Liver (tissue), 3 donors: ENCODE data around the gene DSTN.

Source experiments
- ATF3 ChIP-seq: IDR thresholded peaks from 2 replicates; pipeline ENCODE4 v1.6.1; 2016; ENCODE audit warnings: antibody characterized with exemption
- CTCF ChIP-seq: fragments of 150-350 bp; IDR thresholded peaks from 2 replicates; pipeline ENCODE4 v1.5.1; 2017; ENCODE audit warnings: improper control_type of control experiment, low read depth, low read length; ENCODE audit not compliant: missing input control
- EGR1 ChIP-seq, 2 donors: IDR thresholded peaks; 2 replicates each; pipeline ENCODE4 v1.6.1; 2016 to 2018; ENCODE audit warnings: antibody characterized with exemption in 2 of 2, low read depth in 2 of 2
- FOXA1 ChIP-seq: IDR thresholded peaks from 2 replicates; pipeline ENCODE4 v1.6.1; 2016; ENCODE audit warnings: antibody characterized with exemption
- HNF4A ChIP-seq, 2 donors: conservative IDR thresholded peaks; 2 replicates each; pipeline ENCODE4 v1.6.1; 2016; ENCODE audit warnings: antibody characterized with exemption in 2 of 2, mild to moderate bottlenecking in 2 of 2
- JUND ChIP-seq, 2 donors: IDR thresholded peaks; 2 replicates each; pipeline ENCODE4 v1.6.1; 2016; ENCODE audit warnings: antibody characterized with exemption in 2 of 2
- MAX ChIP-seq: IDR thresholded peaks from 2 replicates; pipeline ENCODE4 v1.6.1; 2016; ENCODE audit warnings: antibody characterized with exemption
- RAD21 ChIP-seq, 2 donors: IDR thresholded peaks; 2 replicates each; pipeline ENCODE4 v1.6.1; 2016; ENCODE audit warnings: antibody characterized with exemption in 2 of 2, mild to moderate bottlenecking in 2 of 2
- SP1 ChIP-seq: IDR thresholded peaks from 2 replicates; pipeline ENCODE4 v1.6.1; 2018; ENCODE audit warnings: antibody characterized with exemption, mild to moderate bottlenecking
- TAF1 ChIP-seq: conservative IDR thresholded peaks from 2 replicates; pipeline ENCODE4 v1.6.1; 2016; ENCODE audit warnings: antibody characterized with exemption, mild to moderate bottlenecking
- YY1 ChIP-seq: IDR thresholded peaks from 2 replicates; pipeline ENCODE4 v1.6.1; 2016; ENCODE audit warnings: antibody characterized with exemption, mild to moderate bottlenecking
- TF ChIP-seq, protein P1 (sequence below): IDR thresholded peaks from 2 replicates; pipeline ENCODE4 v1.6.1; 2016; ENCODE audit warnings: antibody characterized with exemption, mild to moderate bottlenecking
- TF ChIP-seq, protein P2 (sequence below): IDR thresholded peaks from 2 replicates; pipeline ENCODE4 v1.6.1; 2016; ENCODE audit warnings: antibody characterized with exemption
- donor health status: healthy.
- donor health status: healthy.

DNA sequence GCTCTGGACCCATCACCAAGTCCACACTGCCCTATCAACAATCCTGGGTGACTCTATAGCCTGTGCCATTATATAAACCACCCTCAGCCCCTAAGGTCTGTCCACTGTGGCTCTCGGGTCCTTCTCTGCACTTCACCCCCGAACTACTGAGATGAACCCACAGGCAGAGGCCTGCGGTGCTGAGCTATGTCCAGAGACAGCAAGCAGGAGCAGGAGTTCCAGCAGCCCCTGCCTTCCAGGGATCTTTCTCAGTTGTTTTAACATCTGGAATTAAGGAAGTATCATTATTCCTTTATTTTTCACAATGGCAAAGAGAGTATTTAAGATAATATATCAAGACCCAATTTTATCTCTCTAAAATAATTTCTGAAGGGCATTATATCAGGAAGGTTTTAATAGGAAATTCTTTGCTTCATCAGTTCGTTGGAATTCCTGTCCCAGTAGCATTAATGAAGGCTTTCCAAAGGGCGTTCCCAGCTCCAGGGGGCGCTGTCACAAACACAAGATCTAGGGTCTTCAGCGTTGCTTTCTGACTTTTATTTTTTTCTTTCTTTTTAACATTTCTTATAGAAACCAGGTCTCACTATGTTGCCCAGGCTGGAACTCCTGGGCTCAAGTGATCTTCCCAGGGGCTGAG lies 84.9 kb downstream of the DSTN start:
- TF ChIP-seq CTCF = peak; percentile 39
- no peak for TF ChIP-seq SP1
- no peak for TF ChIP-seq ATF3
- peak; percentile 40 to 62 for TF ChIP-seq RAD21 (IDR thresholded peaks at IDR 0.05)
- TF ChIP-seq, protein P1, sequence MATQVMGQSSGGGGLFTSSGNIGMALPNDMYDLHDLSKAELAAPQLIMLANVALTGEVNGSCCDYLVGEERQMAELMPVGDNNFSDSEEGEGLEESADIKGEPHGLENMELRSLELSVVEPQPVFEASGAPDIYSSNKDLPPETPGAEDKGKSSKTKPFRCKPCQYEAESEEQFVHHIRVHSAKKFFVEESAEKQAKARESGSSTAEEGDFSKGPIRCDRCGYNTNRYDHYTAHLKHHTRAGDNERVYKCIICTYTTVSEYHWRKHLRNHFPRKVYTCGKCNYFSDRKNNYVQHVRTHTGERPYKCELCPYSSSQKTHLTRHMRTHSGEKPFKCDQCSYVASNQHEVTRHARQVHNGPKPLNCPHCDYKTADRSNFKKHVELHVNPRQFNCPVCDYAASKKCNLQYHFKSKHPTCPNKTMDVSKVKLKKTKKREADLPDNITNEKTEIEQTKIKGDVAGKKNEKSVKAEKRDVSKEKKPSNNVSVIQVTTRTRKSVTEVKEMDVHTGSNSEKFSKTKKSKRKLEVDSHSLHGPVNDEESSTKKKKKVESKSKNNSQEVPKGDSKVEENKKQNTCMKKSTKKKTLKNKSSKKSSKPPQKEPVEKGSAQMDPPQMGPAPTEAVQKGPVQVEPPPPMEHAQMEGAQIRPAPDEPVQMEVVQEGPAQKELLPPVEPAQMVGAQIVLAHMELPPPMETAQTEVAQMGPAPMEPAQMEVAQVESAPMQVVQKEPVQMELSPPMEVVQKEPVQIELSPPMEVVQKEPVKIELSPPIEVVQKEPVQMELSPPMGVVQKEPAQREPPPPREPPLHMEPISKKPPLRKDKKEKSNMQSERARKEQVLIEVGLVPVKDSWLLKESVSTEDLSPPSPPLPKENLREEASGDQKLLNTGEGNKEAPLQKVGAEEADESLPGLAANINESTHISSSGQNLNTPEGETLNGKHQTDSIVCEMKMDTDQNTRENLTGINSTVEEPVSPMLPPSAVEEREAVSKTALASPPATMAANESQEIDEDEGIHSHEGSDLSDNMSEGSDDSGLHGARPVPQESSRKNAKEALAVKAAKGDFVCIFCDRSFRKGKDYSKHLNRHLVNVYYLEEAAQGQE = no peak
- TF ChIP-seq EGR1 (IDR thresholded peaks at IDR 0.05; ENCODE audit: low read depth in 2 of 2) = no peak
- TF ChIP-seq FOXA1 = no peak
- no peak for TF ChIP-seq MAX
- TF ChIP-seq, protein P2, sequence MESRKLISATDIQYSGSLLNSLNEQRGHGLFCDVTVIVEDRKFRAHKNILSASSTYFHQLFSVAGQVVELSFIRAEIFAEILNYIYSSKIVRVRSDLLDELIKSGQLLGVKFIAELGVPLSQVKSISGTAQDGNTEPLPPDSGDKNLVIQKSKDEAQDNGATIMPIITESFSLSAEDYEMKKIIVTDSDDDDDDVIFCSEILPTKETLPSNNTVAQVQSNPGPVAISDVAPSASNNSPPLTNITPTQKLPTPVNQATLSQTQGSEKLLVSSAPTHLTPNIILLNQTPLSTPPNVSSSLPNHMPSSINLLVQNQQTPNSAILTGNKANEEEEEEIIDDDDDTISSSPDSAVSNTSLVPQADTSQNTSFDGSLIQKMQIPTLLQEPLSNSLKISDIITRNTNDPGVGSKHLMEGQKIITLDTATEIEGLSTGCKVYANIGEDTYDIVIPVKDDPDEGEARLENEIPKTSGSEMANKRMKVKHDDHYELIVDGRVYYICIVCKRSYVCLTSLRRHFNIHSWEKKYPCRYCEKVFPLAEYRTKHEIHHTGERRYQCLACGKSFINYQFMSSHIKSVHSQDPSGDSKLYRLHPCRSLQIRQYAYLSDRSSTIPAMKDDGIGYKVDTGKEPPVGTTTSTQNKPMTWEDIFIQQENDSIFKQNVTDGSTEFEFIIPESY = no peak
- TF ChIP-seq TAF1 = no peak
- no peak for TF ChIP-seq YY1
- no peak for TF ChIP-seq HNF4A (conservative IDR thresholded peaks at IDR 0.05)
- no peak for TF ChIP-seq JUND (IDR thresholded peaks at IDR 0.05)
